ENCODE data around the gene SCN1A.
"Not testable (repeated sequence)": the region's sequence is repeated elsewhere in the genome, so short reads cannot be mapped to it uniquely, and the experiment has no call there.

Gene SCN1A

DNA sequence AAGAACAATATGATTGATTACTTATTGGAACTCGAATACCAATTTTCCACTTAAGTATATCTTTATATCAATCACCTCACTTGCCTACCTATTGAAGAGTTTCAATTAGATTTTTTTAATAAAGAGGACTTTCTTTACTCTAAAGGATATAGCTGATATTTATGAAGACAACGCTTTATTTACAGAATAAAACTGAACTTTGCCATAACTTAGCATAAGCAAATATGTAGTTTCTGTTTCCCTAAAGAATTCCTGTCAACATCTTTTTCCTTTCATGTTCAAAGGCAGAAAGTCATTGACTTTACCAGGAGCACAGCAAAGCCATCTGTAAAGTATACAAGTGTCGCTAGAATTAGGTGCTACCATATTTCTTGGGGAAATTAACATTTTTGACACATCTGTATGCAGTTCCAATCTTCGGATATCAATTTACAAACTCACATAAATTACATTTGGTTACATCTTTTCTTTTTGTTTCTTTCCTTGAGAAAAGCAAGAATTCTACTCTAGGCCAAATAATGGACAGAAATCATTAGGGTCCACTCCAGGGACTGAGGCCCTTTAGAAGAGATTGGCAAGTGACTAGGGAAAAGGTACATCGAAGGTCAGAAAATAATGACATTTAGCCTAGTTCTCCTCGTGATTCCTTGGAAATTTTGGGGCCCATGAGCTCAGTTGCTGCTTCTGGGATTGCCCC is 7.5 kb upstream of the SCN1A start:
- DNase-seq (ENCODE audit: low read depth), result no peak

DNA sequence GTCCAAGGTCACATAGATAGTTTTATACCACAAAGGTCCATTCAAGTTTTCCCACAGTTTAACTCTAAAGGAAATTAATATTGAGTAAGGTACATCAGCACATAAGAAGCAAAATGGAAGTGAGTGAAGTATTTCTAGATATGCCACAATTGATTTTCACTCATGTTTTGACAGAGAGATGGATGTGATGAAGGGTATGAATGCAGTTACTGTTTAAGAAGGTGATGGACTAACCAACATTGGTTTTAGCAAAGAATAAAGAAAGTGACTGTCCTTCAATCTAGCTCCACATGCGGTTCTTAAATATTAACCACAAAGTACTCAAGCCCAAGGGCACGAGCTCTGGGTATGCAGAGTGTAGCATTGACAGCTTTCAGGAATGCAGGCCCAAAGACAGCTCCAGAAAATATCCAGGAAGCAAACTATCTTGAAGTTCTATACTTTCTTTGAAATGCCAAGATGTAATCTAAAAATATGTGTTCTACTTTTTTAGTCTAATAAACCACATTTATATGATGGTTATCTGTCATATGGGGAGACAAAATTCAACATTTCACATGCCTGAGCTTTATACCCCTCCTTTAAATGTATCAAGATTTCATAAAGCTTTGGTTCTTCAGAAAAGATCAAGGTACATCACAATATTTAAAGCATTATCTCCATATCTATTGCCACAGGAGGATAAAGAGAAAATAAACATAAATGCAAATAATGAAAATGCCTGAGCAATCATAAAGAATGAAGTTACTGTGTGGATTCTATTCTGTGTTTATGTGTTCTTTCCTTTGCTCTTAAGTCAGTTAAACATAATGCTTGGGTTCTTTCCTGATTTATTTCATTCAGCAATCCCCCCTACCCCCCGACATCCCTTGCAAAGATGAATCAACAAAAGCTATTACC is 6.7 kb upstream of the SCN1A start:
- no peak for DNase-seq (ENCODE audit: low read depth)

DNA sequence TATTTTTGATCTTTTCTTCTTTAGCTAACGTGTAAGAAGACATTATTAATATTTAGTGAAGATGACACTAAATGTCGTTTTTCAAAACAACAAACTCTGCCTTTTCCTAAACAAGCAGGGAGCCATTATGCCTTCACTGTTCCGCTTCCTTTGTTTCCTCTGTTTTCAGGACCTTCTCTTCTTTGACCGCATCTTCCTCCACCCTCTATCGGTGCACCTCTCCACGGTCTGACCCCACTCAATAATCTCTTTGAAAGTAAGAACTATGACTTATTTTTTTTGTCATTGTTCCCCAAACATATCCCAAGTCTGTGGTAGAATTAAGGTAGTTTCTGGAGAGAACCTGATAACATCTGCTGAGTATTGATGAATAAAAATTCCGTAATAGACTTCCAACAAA is 5.8 kb upstream of the SCN1A start:
- no peak for DNase-seq (ENCODE audit: low read depth)

DNA sequence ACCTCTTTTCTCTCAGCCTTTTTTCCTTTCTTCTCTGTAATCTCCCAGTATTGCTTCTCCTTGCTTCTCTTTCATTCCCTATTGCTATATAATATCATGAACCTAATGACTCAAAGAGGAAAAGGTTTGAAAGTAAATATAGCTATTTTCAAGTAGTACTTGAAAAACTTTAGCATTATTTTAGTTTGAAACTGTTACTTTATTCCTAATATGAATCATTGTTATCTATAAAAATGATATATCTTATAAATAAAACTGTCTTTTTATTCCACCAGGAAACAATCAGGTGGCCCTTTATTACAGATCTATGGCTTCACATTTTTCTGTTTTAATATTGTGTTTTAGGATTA is 311 bp upstream of the SCN1A start:
- no peak for DNase-seq (ENCODE audit: low read depth)

DNA sequence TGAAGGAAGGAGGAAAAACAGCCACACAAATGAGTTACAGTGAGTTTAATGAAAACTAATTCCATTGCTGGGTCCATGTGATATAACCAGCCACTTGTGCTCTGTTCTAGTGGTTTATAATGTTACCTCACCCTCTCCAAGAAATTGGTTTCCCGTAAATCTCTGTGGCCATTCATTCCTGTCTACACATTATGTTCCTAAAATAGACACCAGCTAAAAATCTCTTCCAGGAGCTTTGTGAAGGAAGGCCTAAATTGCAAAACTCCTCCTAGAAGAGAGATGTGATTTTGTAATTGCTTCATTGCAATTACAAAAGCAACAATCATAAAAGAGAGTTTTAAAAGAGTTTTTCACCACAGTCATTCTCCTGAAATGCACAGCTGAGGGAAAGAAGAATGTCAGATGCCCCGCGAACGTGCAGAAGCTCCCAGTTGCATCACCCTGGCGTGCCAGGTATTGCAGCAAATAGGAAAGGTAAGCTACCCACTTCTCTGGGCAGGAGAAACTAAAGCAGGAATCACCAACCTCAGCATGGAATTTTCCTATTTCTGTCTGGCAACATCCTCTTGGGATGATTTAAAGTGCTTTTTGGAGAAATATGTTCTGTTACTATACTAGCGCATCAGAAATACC is 1.7 kb downstream of the SCN1A start:
- no peak for DNase-seq (ENCODE audit: low read depth)

DNA sequence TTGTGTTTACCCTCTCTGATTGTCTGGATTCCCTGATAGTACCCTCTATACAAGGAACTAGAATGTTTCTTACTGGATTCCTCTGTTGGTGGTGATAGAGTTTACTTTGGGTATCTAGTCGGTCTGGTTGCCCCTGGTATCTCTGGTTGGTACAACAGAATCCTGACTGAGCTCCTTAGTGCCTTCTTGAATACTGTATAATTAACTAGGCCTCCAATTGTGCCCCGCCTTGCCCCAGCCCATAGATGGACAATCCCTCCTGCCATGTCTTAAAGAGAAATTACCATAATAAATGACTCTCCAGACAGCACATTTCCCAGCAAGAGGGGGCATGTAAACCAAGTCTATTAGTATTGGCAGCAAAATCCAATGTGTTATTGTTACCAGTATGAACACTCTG is 2.3 kb downstream of the SCN1A start:
- DNase-seq (ENCODE audit: low read depth), result no peak

DNA sequence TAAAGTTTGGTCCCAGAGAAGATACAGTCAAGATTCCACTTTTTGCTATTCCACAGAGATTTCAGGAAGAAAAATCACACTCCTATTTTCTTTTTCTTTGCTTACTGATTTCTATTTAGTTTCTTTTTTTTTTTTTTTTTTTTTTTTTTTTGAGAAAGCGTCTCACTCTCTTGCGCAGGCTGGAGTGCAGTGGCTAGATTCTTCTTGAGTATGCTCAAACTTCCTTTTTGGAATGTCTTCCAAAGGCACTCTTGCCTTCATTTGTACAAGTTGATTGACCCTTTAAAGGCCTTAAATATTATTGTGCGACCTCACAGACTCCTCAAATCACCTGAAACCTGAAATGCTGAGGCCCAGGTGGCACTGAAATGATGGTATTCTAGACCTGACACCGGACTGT is 9.6 kb downstream of the SCN1A start:
- no peak for DNase-seq (ENCODE audit: low read depth)

DNA sequence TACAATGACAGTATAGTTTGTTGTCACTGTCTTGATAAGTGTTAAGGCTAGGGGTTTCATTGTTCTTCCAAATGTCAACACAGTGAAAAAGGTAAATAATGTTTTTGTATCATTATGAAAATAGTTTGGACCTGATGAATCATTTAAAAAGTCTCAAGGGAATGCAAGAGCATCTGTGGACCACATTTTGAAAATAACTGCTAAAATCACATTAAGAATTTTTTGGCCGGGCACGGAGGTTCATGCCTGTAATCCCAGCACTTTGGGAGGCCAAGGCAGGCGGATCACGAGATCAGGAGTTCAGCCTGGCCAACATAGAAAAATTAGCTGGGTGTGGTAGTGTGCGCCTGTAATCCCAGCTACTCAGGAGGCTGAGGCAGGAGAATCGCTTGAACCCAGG is 10.3 kb downstream of the SCN1A start:
- DNase-seq (ENCODE audit: low read depth), result no peak

DNA sequence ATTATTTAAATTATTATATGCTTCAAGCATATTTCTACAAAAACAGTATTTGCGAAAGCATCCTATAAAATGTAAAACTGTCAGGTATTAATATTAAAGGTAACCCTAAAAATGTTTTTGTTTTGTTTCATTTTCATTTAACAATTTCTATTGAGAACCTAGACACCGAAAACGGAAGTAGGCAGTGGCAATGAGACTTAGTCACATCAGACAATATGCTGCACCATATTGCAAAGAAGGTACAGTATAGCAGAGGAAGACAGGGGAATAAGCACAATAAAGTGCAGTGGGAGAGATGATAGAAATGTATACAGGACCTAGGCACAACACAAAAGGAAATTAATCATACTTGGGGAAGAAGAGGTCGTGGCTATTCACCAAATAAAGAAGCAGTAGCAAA is 12.2 kb downstream of the SCN1A start:
- no peak for DNase-seq (ENCODE audit: low read depth)

DNA sequence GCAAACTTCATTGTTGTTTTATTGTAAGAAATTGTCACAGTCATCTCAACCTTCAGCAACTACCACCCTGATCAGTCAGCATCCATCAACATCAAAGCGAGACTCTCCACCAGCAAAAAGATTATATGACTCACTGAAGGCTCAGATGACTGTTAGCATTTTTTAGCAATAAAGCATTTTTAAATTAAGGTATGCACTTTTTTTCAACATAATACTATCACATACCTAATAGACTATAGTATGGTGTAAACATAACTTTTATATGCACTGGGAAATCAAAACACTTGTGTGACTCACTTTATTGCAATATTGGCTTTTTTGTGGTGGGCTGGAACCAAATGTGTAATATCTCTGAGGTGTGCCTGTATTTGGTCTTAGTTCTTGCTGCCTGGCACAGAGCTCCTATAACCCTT is 15.6 kb downstream of the SCN1A start:
- DNase-seq (ENCODE audit: low read depth), result no peak

DNA sequence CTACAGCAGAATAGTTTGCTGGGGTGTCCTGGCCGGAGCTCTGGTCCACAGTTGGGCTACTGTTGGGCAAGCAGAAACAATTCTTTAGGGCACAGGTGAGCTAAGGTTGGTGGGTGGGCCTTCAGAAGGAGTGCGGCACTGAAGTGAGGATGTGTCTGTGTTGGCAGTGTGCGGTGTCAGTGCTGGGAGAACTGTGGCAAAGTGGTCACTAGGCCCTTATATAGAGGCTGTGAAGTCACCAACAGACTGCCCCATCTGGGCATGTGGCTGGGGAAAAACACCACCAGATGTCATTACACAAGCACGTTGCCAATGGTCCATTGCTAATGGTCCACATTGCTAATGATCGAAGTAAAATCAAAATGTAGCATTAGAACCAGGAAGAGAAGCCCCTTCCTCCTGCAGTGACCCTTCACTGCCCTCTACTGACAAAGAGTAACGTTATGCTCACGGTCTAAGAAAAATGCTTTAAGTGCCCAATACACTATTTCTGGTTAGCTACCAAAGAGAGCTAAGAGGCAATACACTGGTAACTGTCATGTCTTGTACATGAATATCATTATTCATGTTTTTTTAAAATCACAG is 21.3 kb downstream of the SCN1A start:
- no peak for DNase-seq (ENCODE audit: low read depth)

DNA sequence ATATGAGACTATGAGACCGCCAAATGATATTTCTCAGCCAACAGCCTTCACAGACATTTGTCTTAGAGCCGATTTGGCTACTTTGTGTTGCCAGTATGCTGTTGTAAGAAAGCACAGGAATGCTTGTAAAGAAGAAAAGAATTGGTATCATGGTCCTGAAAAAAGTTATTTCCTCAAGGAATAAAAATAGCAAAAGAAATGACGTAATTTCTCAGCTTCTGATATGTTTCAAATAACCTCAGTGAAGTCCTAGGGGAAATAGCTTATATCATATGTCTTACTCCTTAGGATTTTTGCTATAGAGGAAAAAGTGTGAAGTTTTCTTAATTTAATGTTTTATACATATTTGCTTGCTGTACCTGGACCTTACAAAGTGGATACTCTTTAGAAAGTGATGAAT is 23.0 kb downstream of the SCN1A start:
- DNase-seq (ENCODE audit: low read depth), result no peak

DNA sequence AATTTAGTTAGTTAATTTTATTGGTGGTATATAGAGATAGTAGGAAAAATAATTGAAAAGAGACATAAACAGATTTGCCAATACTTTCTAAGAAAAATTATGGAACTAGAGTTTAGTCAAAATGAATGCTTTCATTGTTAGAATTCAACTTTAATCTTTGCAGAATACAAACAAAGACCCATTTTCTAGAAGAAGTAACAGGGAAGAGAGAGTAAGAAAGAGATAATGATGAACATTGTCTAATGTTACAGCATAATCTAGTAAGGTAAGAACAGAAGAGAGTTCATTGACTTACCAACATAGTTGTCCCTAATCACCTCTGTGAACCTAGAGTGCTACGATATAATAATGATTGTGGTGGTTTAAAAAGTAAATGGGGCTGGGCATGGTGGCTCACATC is 23.7 kb downstream of the SCN1A start:
- DNase-seq (ENCODE audit: low read depth), result no peak

DNA sequence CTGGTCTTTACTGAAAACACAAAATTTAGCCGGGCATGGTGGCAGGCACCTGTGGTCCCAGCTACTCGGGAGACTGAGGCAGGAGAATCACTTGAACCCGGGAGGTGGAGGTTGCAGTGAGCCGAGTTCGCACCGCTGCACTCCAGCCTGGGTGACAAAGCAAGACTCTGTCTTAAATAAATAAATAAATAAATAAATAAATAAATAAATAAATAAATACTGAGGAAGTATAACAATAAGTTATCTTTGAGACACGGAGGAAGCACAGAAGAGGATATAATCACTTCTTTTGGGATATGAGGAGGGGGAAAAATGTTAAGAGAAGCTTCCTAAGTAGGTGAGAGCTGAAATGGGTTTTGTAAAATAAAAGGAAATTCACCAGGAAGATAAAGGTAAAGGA is 24.5 kb downstream of the SCN1A start:
- DNase-seq (ENCODE audit: low read depth), result not testable (repeated sequence)

DNA sequence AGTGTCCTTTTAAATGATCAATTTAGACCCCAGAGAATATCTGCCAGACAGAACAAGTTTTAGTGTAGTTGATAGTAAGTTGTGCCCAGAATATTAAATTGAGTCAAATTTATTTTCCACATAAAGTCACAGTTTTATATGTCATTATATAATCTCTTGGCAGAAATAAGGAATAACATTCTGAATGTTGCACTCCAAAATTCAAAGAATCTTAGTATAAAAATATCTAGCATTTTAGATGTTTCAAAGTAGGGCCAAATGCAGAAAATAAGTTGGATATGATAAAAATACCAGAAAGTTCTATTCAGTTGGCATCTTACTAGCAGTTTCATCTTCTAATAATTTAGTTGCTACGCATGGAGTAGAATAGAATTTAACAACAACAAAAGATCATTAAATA is 33.5 kb downstream of the SCN1A start:
- DNase-seq (ENCODE audit: low read depth), result no peak

DNA sequence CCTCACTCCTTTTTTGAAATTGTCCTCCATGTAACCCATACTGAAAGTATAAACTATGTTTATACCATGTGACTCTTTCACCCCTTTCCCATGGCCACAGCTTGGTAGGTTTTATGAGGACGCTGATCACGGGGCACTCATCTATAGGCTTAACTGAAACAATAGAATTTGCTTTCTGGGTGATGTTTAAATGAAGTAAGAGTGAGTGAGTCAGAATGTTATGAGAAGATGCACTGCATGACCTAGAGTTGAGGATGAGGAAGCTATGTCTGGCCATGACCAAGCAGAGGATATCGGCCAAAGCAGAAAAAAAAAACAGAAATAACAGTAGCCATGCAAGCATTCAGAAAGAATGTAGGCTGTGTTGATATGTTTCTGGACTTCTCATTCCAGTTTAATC is 34.9 kb downstream of the SCN1A start:
- DNase-seq (ENCODE audit: low read depth), result peak; percentile 23

DNA sequence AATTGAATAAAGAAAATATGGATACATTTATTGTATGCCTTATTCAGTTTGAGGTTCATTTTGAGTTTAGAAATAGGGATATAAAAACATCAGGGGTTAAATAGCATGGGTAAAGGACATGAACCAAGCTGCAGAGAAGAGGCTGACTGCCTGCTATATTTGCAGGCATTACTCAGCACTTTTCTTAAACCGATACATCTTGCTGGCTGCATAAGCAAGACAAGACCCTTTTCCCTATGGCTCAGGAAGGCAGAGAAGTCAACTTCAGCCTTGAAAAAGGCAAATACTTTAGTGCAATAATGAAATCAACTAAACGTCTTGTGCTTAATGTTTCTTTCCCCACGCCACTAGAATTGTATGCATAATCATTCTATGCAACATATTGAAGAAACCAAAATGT is 36.4 kb downstream of the SCN1A start:
- no peak for DNase-seq (ENCODE audit: low read depth)

DNA sequence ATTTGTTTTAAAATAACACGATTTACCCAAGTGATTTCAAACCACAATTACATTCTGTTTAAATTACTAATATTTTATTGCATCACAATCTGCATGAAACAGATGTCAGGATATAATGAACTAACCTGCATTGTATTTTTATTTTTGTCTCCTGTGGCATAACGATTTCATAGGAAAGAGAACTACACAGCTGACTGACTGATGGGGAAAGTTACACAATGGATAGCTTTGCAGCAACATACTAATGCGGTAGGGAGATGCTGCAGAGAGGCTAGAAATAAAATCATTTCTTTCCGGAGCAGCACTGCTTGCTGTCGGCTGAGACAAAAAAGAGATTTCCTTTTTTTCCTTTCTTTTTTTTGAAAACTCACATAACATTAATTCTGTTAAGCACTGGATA is 36.9 kb downstream of the SCN1A start:
- DNase-seq (ENCODE audit: low read depth), result no peak

DNA sequence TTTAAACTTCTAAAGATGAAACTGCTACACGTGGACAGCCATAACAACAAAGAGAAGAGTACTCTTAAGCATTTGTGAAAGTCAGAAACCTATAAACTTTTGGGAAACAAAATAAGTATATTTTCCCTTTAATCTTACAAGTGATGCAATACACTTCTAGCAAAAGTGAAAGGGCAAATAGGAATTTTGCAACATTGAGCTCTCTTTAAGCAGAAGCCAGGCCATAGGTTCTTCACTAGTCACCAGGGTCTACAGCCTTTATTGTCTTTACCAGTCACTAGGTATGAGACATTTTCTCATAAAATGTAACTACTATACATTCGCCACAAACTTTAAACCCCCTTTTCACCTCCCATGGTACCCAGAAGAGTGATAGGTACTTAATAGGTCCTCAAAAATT is 37.5 kb downstream of the SCN1A start:
- DNase-seq (ENCODE audit: low read depth), result no peak

DNA sequence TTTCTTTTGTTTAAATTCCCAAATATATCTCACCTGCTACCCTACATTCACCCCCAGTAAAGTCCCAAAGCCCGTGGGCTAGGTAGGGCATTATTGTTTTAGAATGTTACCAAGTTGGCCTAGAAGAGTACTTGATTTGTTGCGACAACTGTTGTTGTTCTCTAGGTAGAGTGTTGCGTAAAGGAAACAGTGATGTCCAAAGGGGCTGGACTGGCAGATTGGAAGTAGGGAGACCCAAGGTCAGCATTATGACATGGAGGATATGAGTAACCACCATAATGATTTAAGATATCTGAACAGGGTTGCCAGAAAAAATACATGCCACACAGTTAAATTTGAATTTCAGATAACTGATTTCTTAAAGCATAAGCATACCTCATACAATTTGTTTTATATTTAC is 39.2 kb downstream of the SCN1A start:
- no peak for DNase-seq (ENCODE audit: low read depth)

DNA sequence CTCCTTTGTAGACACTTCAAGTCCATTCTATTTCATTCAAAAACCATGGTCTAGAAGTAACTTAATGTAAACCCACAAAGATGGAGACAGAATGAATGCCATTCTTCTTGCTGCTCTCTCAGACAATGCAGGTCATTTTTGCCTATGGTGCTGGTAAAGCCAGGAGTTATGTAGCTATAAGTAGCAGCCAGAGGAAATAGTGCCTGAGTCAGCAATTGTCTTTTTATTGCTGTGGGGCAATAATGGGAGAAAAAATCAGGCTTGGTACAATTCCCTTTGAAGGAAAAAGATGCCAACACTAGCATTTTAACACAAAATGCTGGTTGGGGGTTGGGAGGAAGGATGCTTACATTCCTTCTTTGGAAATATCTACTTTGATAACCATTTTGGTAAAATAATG is 43.5 kb downstream of the SCN1A start:
- no peak for DNase-seq (ENCODE audit: low read depth)

DNA sequence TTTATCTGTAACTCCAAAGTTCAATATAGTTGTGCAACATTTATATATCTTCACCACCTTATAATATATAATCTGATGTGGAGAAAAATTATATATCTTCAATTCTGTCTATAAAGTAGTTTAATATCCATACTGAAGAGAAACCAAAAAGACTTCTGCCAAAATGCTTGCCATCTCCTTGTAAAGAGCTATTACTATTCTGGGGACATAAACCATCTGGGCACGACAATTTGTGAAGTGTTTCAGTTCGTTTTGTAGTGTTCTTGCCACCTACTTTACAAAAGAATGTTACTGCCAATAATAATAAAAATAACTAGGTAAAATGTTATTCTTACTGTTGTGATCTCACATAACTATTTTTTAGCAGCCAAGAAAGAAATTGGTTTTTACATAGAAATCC is 45.1 kb downstream of the SCN1A start:
- DNase-seq (ENCODE audit: low read depth), result no peak

DNA sequence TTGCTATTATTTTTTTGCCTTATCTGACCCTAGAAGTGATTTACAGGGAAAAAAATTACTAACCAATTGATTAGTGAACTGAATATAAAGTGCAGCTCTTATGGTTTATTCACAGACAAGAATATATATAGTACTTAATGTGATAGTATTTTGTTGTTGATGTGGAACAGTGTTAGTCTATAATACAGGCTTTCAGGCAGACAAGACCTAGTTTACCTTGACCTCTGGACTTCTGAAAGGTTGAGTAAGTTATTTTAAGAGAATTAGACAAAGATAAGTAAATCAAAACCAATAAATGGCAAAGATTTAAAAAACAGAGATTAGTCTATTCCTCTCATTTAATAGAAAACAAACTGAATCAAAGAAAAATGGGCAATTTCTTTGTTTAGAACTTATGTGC is 46.0 kb downstream of the SCN1A start:
- DNase-seq (ENCODE audit: low read depth), result no peak

All from HS-27A (cell line).